GM19025 (cell line): ENCODE measurements around the gene ABCC4.

Experiments
- ATAC-seq: cut with Tn5 transposase; IDR thresholded peaks from one replicate; pipeline ENCODE4 v1.9.1; 2021; ENCODE audit warnings: mild to moderate bottlenecking, low read depth, moderate library complexity; ENCODE audit not compliant: unreplicated experiment

ABCC4 gene

GRCh38 chr13:95234242-95234641, 67.0 kb downstream of the ABCC4 start:
- peak; percentile 85 for ATAC-seq

DNA sequence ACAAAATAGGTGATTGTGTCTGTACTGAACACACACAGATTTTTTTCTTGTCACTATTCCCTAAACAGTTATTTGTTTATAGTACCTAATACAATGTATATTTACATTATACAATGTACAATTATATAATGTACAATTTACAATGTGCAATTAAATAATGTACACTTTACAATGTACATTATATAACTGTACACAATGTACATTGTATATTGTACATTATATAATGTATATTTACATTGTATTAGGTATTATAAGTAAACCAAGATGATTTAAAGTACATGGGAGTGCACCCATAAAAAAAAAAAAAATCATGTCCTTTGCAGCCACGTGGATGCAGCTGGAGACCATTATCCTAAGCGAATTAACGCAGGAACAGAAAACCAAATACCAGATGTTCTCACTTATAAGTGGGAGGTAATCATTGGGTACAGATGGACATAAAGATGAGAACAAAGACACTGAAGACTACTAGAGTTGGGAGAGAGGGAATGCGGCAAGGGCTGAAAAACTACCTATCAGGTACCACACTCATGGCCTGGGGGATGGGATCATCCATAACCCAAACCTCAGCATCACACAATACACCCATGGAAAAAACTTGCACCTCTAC, 68.1 kb downstream of the ABCC4 start:
- no peak for ATAC-seq

DNA sequence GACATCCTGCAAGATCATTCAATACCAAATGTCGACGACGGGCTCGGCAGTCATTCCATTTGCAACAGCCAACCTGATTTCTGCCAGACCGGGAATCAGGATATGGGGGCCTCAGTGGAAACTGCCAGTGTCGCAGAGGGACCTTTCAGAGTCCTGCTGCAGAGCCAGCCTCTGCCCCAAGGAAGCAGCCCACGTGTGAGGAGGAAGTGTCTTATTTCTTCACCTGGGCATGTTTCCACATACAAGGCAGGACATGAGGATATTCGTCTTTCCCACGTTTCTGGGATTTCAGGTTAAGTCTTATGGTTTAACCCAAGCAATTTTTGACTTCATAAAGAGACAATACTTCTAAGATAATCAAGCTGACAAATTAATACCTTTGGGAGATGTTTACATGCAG, 69.9 kb downstream of the ABCC4 start:
- no peak for ATAC-seq

DNA sequence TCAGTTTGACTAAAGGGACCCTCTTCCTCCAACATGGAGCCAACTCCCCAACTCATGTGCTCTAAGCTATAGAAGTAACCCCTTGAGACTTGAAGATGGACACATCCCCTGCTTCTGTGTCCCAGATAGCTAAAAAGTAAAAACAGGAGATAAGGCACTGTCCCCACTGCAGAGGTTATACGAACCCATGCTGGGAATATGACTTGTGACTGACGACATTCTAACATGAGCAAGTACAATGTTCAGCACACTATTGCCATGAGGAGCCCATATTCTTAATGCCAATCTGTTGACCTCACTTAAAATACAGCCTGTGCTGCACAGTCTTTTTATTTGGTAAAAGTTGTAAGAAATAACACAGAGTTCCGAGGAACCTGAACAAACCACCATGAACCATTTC, 71.4 kb downstream of the ABCC4 start:
- no peak for ATAC-seq

DNA sequence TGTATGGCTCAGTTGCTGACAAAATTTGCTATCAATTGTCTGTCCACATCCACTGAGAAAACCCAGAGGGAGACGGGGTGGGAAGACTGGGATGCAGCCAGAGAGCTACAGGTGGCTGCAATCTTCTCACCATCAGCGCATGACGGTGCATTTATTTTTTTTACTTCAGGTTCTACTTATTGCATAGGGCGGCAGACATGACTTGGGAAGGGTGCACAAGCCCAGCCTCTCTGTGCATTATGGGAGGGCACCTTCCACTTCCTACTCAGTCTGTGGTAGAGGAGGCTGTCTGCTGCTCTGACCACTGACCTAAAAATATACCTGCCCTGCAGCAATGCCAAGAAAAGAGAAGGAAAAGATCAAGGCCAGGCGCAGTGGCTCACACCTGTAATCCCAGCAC, 73.1 kb downstream of the ABCC4 start:
- no peak for ATAC-seq

- peak; percentile 68 for ATAC-seq
Observed at GRCh38 chr13:95226932-95227695, 74.1 kb downstream of the ABCC4 start.

DNA sequence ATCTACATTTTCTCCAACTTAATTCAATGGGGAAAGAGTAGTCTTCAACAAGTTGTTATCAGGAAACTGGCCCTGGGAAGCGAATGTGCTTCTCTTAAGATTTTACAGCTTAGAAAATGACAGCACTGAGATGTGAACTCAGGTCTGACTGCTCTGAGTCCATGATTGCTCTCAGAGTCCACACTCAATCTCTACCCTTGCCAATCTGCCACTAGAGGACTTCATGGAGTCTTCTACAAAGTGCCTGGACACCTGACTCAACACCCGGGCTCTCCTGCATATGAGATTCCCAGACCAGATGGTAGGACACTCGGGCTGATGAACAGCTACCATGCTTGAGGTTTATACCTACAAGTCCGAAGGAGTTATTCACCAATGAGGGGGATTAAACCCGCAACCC, 74.8 kb downstream of the ABCC4 start:
- ATAC-seq = no peak

- ATAC-seq = no peak
Observed at GRCh38 chr13:95226050-95226449, 75.2 kb downstream of the ABCC4 start.

DNA sequence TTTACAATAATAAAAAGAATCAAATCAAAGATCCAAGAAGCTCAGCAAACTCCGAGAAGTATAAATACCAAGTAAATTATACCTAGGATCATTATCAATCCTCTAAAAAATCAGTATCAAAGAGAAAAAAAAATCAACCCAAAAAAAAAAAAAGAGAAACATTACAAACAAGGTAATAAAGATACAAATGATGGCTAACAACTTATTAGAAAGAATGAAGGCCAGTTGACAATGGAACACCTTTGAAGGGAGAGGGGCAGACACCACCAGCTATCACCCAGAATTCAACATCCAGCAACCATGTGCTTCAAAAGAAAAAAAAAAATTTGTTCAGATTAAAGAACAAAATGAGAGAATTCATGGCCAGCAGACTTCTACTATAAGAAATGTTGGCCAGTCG, 77.2 kb downstream of the ABCC4 start:
- no peak for ATAC-seq

GRCh38 chr13:95222733-95223018, 78.6 kb downstream of the ABCC4 start:
- ATAC-seq = peak; percentile 54

DNA sequence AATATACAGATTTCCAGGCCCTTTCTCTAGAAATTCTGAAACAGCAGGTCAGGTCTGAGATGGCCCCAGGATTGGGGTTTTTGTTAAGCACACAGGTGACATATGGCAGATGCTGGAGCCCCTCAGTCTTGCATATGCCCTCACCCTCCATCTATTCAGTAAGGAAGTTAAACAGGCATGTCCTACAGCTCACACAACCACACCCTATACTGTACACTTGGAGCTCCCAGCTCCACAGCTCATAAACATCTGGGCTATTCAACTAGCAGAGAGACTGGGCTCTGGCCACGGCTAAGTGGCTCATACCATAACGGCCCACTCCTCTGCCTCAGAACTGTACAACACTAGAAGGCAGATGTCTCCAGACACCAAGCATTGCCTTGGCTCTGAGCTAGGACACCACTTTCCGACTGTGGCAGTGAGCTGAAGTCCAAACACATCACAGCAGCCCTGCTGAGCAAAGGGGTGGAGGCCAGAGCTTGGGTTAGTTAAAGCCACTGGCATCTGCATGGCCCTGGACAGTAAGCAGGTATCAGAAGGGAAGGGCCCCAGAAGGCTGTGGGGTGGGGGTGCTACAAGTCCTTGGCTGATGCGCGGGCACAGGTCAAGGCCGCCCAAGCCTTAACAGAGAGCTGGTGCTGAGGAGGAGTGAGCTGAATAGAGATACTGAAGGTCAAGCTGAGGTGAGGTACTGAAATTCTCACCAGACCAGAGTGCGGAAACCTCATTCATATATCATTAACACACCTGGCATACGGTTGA, 79.1 kb downstream of the ABCC4 start:
- ATAC-seq = peak; percentile 65

- no peak for ATAC-seq
Observed at GRCh38 chr13:95220611-95221010, 80.6 kb downstream of the ABCC4 start.

DNA sequence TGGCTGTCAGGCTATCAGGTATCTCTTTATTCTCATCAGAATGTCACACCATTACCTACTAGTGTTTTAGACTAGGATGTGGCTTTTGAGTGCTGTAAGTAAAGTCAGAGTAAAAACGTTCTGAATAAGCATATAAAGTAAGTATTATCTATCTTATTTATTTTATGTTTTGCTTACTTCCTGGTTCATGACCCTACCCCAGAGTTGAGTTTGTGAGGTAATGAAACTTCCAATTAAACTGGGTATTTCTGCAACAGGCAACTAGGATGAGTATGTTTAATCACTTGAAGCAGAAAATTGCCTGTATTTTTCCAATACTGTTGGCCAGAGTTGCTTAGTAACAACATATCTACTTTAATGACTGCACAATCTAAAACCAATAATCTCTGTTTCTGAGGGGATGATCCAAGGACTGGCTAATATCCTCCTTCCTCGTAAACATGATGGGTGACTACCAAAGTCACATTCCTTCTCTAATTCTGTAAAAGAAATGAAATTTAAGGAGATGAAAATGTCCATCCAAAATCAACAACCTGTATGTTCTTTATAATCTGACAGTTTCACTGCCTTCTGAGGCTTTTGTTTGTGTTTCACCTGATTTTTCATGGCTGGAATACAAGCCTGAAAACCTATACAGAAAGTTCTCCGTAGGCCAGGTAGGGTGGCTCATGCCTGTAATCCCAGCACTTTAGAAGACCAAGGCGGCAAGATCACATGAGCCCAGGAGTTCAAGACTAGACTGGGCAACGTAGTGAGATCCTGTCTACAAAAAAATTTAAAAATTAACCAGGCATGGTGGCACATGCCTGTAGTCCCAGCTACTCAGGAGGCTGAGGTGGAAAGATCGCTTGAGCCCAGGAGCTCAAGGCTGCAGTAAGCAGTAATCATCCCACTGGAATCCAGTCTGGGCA, 83.1 kb downstream of the ABCC4 start:
- ATAC-seq = no peak

DNA sequence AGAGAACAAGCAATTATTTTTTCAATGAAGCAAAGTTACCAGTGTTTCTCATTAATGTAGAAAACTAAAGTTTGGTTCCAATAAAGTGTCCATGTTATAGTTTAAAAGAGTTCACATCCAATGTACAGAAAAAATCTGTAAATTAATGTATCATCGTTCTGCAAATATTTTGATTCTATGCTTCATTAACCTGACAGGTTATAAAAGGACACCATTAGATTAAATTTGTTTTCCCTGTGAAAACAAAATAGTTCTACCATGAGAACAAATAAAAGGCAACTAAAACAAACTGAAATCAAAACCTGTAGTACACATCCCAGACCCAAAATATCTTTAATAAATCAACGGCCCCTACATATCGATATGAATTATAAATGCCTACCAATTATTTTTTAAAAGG, 85.1 kb downstream of the ABCC4 start:
- no peak for ATAC-seq

DNA sequence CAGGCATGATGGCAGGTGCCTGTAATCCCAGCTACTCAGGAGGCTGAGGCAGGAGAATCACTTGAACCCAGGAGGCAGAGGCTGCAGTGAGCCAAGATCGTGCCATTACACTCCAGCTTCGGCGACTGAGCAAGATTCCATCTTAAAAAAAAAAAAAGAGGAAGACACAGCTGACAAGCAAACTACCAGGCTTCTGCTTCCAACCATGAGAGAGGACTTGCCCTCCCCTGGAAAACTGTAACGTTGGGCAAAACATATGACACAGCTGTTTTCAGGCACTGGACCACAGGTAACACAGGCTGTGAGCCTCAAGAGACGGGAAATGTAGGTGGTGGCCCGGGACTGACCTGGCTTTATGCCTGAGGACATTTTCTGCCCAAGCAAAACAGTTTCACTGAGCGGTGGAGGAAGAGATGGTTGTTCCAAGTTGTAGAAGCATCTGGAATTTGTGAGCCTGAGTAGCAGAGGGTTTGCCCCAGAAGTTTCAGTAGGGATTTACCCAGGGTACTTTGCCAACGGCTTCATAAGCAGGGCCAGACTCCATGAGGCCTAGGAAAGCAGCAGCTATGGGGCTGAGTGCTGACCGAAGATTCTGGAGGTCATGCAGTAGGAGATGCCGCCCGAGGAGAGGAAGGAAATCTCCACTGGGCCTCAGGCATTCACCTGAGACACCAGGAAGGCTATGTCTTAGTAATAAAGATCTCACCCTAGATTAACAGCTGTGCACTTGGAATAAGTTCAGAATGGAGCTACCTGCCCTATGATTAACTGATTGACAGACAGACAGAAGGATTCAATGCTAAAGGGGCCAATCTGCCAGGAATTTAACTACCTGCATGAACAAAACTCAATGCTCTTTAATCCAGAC, 88.0 kb downstream of the ABCC4 start:
- no peak for ATAC-seq

DNA sequence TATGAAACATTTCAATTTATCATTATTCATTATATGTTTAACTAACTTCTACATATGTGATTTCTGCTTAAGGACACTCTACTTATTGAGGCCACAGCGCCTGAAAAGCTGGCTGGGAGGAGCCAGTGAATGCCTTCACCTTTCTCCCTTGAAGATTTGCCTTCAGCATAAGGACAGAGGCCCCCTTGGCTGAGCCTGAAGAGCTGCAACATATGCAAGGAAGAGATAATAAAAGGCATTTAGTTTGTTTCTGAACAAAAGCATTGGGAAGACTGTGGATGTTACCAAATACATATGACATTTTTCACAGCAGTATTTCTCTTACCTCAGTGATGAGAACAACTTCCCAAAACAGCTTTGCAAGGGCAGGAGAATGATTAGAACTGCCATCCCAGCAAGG, 92.1 kb downstream of the ABCC4 start:
- no peak for ATAC-seq

DNA sequence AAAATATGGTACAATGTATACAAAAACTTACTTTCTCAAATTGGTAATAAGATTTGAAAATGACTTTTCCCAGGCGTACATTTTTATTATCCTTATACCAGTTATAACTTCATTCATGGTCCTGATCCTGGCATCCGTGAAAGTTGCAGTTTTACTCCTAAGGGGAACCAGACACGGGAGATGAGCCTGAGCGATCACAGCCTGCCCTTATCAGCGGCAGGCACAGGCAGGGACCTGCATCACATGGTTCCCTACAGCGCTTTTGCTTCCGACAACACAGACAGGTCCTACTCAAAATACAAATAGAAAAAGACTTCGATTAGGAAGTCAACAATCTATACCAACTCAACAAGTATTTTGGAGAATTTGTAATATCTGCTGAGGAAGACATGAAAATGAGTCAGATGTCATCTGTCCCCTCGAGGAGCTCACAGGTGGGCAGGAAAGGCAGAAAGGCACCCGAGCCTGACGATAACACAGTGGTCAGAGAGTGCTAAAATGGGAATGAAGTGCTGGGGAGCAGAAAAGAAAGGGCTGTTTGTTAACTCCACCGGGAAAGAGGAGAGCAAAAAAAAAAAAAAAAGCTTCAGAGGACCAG, 93.4 kb downstream of the ABCC4 start:
- peak; percentile 80 for ATAC-seq

GRCh38 chr13:95206116-95206515, 95.1 kb downstream of the ABCC4 start:
- no peak for ATAC-seq

DNA sequence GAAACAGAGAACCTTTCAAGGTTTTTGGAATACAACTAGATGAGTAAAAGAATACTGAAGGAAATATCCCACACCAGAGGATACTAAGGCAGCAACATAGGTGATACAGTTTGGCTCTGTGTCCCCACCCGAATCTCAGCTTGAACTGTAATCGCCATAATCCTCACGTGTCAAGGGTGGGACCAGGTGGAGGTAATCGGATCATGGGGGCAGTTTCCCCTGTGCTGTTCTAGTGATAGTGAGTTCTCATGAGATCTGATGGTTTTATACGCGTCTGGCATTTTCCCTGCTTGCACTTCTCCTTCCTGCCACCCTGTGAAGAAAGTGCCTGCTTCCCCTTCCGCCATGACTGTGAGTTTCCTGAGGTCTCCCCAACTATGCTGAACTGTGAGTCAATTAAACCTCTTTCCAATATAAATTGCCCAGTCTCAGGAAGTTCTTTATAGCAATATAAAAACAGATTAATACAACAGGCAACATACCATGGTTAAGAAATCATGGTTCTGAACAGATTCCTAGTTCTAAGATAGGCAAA, 97.0 kb downstream of the ABCC4 start:
- no peak for ATAC-seq
